H9 (cell line): ENCODE data around the gene GGCX. TPM values are rescaled to one million over a fixed set of nuclear protein-coding genes. Genes with fewer than 3 reads are reported as not detected.
A peak's percentile ranks its signal among the peaks of the same experiment; 100 is the strongest.

Experiments used
- DNase-seq: peaks from one replicate; pipeline ENCODE4 v3.0.0-alpha.2; 2017
- H2AFZ ChIP-seq: one replicate; pipeline ENCODE4 v1.6.1; 2013; ENCODE audit warnings: mild to moderate bottlenecking, low read length, control low read depth, moderate library complexity
- H2AK5ac ChIP-seq: 2 replicates; pipeline ENCODE4 v1.6.1; 2013; ENCODE audit warnings: low read length, control low read depth, mixed read lengths; ENCODE audit not compliant: insufficient read length
- H2BK120ac ChIP-seq: one replicate; pipeline ENCODE4 v1.6.1; 2013; ENCODE audit warnings: low read depth, mild to moderate bottlenecking, low read length, control low read depth, inconsistent platforms; ENCODE audit not compliant: poor library complexity, severe bottlenecking
- H2BK12ac ChIP-seq: 2 replicates; pipeline ENCODE4 v1.6.1; 2013; ENCODE audit warnings: low read length, control low read depth, mixed read lengths, low read depth; ENCODE audit not compliant: insufficient read length
- H2BK15ac ChIP-seq: 2 replicates; pipeline ENCODE4 v1.6.1; 2013; ENCODE audit warnings: low read depth, low read length, control low read depth
- H2BK20ac ChIP-seq: one replicate; pipeline ENCODE4 v1.6.1; 2013; ENCODE audit warnings: low read depth, mild to moderate bottlenecking, low read length, control low read depth, inconsistent platforms; ENCODE audit not compliant: poor library complexity, severe bottlenecking
- H2BK5ac ChIP-seq: 2 replicates; pipeline ENCODE4 v1.6.1; 2013; ENCODE audit warnings: low read length, control low read depth, mixed read lengths; ENCODE audit not compliant: insufficient read length
- H3K14ac ChIP-seq: 2 replicates; pipeline ENCODE4 v1.6.1; 2013; ENCODE audit warnings: low read length, control low read depth; ENCODE audit not compliant: insufficient read depth
- H3K18ac ChIP-seq: 2 replicates; pipeline ENCODE4 v1.6.1; 2013; ENCODE audit warnings: low read depth, mild to moderate bottlenecking, mixed read lengths, low read length, control low read depth; ENCODE audit not compliant: insufficient read length
- H3K23ac ChIP-seq: 2 replicates; pipeline ENCODE4 v1.6.1; 2013; ENCODE audit warnings: low read length, control low read depth, mixed read lengths, low read depth; ENCODE audit not compliant: insufficient read length
- H3K23me2 ChIP-seq: 2 replicates; pipeline ENCODE4 v1.6.1; 2013; ENCODE audit warnings: low read depth, mild to moderate bottlenecking, mixed read lengths, low read length, control low read depth; ENCODE audit not compliant: insufficient read length, poor library complexity, severe bottlenecking
- H3K27ac ChIP-seq: 2 replicates; pipeline ENCODE4 v1.5.1; 2013; ENCODE audit warnings: low read length, control low read depth, mixed read lengths, low read depth; ENCODE audit not compliant: insufficient read length
- H3K27me3 ChIP-seq: 2 replicates; pipeline ENCODE4 v1.6.1; 2013; ENCODE audit warnings: low read length, control low read depth, inconsistent platforms; ENCODE audit not compliant: insufficient read depth
- H3K4ac ChIP-seq: 2 replicates; pipeline ENCODE4 v1.6.1; 2013; ENCODE audit warnings: low read depth, mild to moderate bottlenecking, control low read depth, inconsistent platforms, low read length, moderate library complexity
- H3K4me1 ChIP-seq: 2 replicates; pipeline ENCODE4 v1.6.1; 2013; ENCODE audit warnings: low read length, control low read depth, inconsistent platforms; ENCODE audit not compliant: insufficient read depth
- H3K4me2 ChIP-seq: 2 replicates; pipeline ENCODE4 v1.6.1; 2013; ENCODE audit warnings: low read length, control low read depth, mixed read lengths; ENCODE audit not compliant: insufficient read length, insufficient read depth
- H3K56ac ChIP-seq: 2 replicates; pipeline ENCODE4 v1.6.1; 2013; ENCODE audit warnings: low read depth, mild to moderate bottlenecking, mixed read lengths, low read length, control low read depth; ENCODE audit not compliant: insufficient read length
- H3K79me1 ChIP-seq: 2 replicates; pipeline ENCODE4 v1.6.1; 2013; ENCODE audit warnings: low read depth, mild to moderate bottlenecking, moderate library complexity, low read length, control low read depth, inconsistent platforms; ENCODE audit not compliant: insufficient read depth, poor library complexity, severe bottlenecking
- H3K79me2 ChIP-seq: 2 replicates; pipeline ENCODE4 v1.6.1; 2013; ENCODE audit warnings: low read length, control low read depth, inconsistent platforms; ENCODE audit not compliant: insufficient read depth
- H3K9ac ChIP-seq: 2 replicates; pipeline ENCODE4 v1.6.1; 2013; ENCODE audit warnings: low read length, control low read depth, mixed read lengths; ENCODE audit not compliant: insufficient read length; ENCODE audit errors: extremely low read depth
- H3K9me3 ChIP-seq: one replicate; pipeline ENCODE4 v1.6.1; 2013; ENCODE audit warnings: low read depth, low read length, inconsistent platforms; ENCODE audit not compliant: control insufficient read depth
- H3T11ph ChIP-seq: one replicate; pipeline ENCODE4 v1.6.1; 2013; ENCODE audit warnings: mild to moderate bottlenecking, low read length, control low read depth, inconsistent platforms
- H4K20me1 ChIP-seq: one replicate; pipeline ENCODE4 v1.6.1; 2013; ENCODE audit not compliant: control insufficient read depth, insufficient read length, insufficient read depth
- H4K5ac ChIP-seq: 2 replicates; pipeline ENCODE4 v1.6.1; 2013; ENCODE audit warnings: low read depth, mild to moderate bottlenecking, mixed read lengths, low read length, control low read depth; ENCODE audit not compliant: insufficient read length
- H4K8ac ChIP-seq: replicated peaks from 2 replicates; pipeline ENCODE4 v1.6.1; 2013; ENCODE audit warnings: low read length, control low read depth, mixed read lengths, low read depth; ENCODE audit not compliant: insufficient read length
- H4K91ac ChIP-seq: 2 replicates; pipeline ENCODE4 v1.6.1; 2013; ENCODE audit warnings: low read depth, mild to moderate bottlenecking, moderate library complexity, mixed read lengths, low read length, control low read depth; ENCODE audit not compliant: insufficient read length
- H3K27ac Mint-ChIP-seq, 3 experiments: 2 replicates in 2 of 3; 3 replicates in 1 of 3; pipeline ENCODE4 v1.8.0; 2020 to 2021; ENCODE audit warnings: mixed read lengths in 3 of 3, mild to moderate bottlenecking in 1 of 3, moderate library complexity in 1 of 3
- H3K27me3 Mint-ChIP-seq: 2 replicates; pipeline ENCODE4 v1.8.0; 2021; ENCODE audit warnings: low read depth, mild to moderate bottlenecking, moderate library complexity, mixed read lengths
- H3K36me3 Mint-ChIP-seq, 3 experiments: 2 replicates in 2 of 3; 3 replicates in 1 of 3; pipeline ENCODE4 v1.8.0; 2020 to 2021; ENCODE audit warnings: low read depth in 3 of 3, mixed read lengths in 3 of 3; ENCODE audit not compliant: insufficient read depth in 1 of 3
- H3K4me1 Mint-ChIP-seq, 2 experiments: 2 replicates each; pipeline ENCODE4 v1.8.0; 2020; ENCODE audit warnings: mixed read lengths in 2 of 2
- H3K4me3 Mint-ChIP-seq, 2 experiments: 2 replicates in 1 of 2; 3 replicates in 1 of 2; pipeline ENCODE4 v1.8.0; 2020 to 2021; ENCODE audit warnings: mild to moderate bottlenecking in 2 of 2, mixed read lengths in 2 of 2, moderate library complexity in 1 of 2
- H3K9me3 Mint-ChIP-seq, 2 experiments: 2 replicates in 1 of 2; 3 replicates in 1 of 2; pipeline ENCODE4 v1.8.0; 2020; ENCODE audit warnings: mild to moderate bottlenecking in 2 of 2, mixed read lengths in 2 of 2, moderate library complexity in 1 of 2
- CTCF ChIP-seq: fragments of 200-600 bp; sonication (generic); conservative IDR thresholded peaks from 3 replicates; pipeline ENCODE4 v1.8.0; 2021; ENCODE audit warnings: antibody characterized with exemption, mild to moderate bottlenecking
- WGBS: extraction: QIAGEN DNeasy Blood & Tissue Kit; methylation state at CpG from one replicate; pipeline ENCODE4 v1.1.7; 2013; ENCODE audit warnings: missing lambda C conversion rate, low lambda C conversion rate, mixed read lengths; ENCODE audit not compliant: insufficient read length; ENCODE audit errors: extremely low coverage; 5-methylcytosine and 5-hydroxymethylcytosine counted together
- total RNA-seq: library from RNA; stranded (reverse); gene quantifications from 2 replicates; pipeline ENCODE4 v1.2.1, GENCODE V29; 2021

The GGCX gene
- total RNA-seq, 1 experiment from 2014 or later: 32.9 TPM

- Histone ChIP-seq H2BK12ac (no peak overlapping the region), H3K4me1 (no peaks in the 10 kb centered on the region), H2BK5ac (no peak overlapping the region), H2BK120ac (no peak overlapping the region), H3K23ac (no peak overlapping the region), H3K79me2 (peaks cover 25% of the 10 kb centered on the region), H2AFZ (no peak overlapping the region), H4K91ac (no peak overlapping the region), H3K79me1 (no peaks in the 10 kb centered on the region), H3K56ac (no peak overlapping the region), H3K14ac (no peak overlapping the region), H4K20me1 (no peaks in the 10 kb centered on the region), H3K18ac (no peak overlapping the region), H4K8ac (no peak overlapping the region), H3K27ac (no peak overlapping the region), H3T11ph (no peak overlapping the region), H3K4ac (no peak overlapping the region), H3K23me2 (peaks cover 14% of the 10 kb centered on the region), H2AK5ac (no peak overlapping the region), H3K27me3 (no peaks in the 10 kb centered on the region), H3K4me2 (no peak overlapping the region), H3K9ac (no peak overlapping the region), H2BK15ac (no peak overlapping the region), H4K5ac (no peak overlapping the region), H2BK20ac (no peak overlapping the region), H3K9me3 (no peaks in the 10 kb centered on the region)
- peaks cover 28 to 41% of the 10 kb centered on the region in 2 experiments for H3K4me1 Mint-ChIP-seq
- H3K36me3 Mint-ChIP-seq: peaks cover 49 to 75% (median 58%) of the 10 kb centered on the region in 3 experiments
- WGBS: no CpG with 5 or more reads among the region's 4 CpGs
- peak overlapping the region; percentile 95 to 98 for H3K4me3 Mint-ChIP-seq
- no peak for DNase-seq
- peaks cover 5% of the 10 kb centered on the region; the same call in 1 of the 2 replicates for H3K27me3 Mint-ChIP-seq
- peaks cover 0 to 3% of the 10 kb centered on the region in 2 experiments; a peak in 1 of 5 replicates for H3K9me3 Mint-ChIP-seq
- no peak for TF ChIP-seq CTCF
- peak overlapping the region in 2 of 3 experiments; percentile 80 to 84; a peak in 4 of 7 replicates for H3K27ac Mint-ChIP-seq
These were observed 18.5 kb downstream of the GGCX start for GRCh38 chr2:85542777-85543176.
